ENCODE results near the gene GATA5.

DNA sequence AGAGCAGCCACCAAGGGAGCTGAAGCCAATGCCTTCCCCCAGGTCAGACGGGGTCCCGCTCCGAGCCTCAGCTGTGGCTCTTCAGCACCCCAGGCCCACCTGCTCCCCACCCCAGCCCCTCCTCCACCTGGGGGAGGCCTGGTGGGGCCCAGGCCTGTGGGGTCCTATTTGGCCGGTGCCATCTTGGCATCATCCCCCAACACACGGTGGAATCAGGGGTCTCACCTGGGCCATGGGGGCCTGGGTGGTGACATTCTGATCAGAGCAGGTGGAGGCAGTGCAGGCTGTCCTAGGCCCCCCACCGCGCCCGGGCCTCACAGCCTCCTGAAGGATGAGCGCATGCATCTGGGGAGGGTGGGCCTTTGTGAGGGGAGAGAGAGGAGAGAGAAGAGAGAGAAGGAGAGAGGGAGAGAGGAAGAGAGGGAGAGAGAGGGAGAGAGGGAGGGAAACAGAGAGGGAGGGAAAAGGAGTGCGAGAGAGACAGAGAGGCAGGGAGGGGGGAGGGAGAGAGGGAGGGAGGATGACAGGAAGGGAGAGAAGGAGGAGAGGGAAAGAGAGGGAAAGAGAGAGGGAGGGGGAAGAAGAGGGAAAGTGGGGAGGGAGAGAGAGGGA is 24.5 kb downstream of the GATA5 start:
- no peak for TF ChIP-seq TCF7L2 (IDR thresholded peaks at IDR 0.05; ENCODE audit: borderline replicate concordance, low read depth, low read length)
- no peak for TF ChIP-seq REST (tag by site-specific recombination; IDR thresholded peaks at IDR 0.05)
- no peak for TF ChIP-seq ZNF426 (tag by site-specific recombination; IDR thresholded peaks at IDR 0.05)
- TF ChIP-seq CTCF (tag by site-specific recombination; IDR thresholded peaks at IDR 0.05): no peak
- TF ChIP-seq ZBTB7A (tag by site-specific recombination; IDR thresholded peaks at IDR 0.05; ENCODE audit: low read depth): no peak
- no peak for TF ChIP-seq ZNF211 (tag by site-specific recombination; IDR thresholded peaks at IDR 0.05; ENCODE audit: low read depth)
- TF ChIP-seq, protein P1, sequence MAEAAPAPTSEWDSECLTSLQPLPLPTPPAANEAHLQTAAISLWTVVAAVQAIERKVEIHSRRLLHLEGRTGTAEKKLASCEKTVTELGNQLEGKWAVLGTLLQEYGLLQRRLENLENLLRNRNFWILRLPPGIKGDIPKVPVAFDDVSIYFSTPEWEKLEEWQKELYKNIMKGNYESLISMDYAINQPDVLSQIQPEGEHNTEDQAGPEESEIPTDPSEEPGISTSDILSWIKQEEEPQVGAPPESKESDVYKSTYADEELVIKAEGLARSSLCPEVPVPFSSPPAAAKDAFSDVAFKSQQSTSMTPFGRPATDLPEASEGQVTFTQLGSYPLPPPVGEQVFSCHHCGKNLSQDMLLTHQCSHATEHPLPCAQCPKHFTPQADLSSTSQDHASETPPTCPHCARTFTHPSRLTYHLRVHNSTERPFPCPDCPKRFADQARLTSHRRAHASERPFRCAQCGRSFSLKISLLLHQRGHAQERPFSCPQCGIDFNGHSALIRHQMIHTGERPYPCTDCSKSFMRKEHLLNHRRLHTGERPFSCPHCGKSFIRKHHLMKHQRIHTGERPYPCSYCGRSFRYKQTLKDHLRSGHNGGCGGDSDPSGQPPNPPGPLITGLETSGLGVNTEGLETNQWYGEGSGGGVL (tag by site-specific recombination; IDR thresholded peaks at IDR 0.05): no peak
- TF ChIP-seq YY1 (tag by site-specific recombination; IDR thresholded peaks at IDR 0.05): no peak
- no peak for TF ChIP-seq ZNF768 (tag by site-specific recombination; IDR thresholded peaks at IDR 0.05)
- TF ChIP-seq, protein P2, sequence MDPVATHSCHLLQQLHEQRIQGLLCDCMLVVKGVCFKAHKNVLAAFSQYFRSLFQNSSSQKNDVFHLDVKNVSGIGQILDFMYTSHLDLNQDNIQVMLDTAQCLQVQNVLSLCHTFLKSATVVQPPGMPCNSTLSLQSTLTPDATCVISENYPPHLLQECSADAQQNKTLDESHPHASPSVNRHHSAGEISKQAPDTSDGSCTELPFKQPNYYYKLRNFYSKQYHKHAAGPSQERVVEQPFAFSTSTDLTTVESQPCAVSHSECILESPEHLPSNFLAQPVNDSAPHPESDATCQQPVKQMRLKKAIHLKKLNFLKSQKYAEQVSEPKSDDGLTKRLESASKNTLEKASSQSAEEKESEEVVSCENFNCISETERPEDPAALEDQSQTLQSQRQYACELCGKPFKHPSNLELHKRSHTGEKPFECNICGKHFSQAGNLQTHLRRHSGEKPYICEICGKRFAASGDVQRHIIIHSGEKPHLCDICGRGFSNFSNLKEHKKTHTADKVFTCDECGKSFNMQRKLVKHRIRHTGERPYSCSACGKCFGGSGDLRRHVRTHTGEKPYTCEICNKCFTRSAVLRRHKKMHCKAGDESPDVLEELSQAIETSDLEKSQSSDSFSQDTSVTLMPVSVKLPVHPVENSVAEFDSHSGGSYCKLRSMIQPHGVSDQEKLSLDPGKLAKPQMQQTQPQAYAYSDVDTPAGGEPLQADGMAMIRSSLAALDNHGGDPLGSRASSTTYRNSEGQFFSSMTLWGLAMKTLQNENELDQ (tag by site-specific recombination; IDR thresholded peaks at IDR 0.05; ENCODE audit: low read depth): no peak

All from HEK293 (cell line).